Measurements from ENCODE around the gene CAMK2N1.

GRCh38 chr1:20497506-20497905 lies 11.5 kb upstream of the CAMK2N1 start:
- TF ChIP-seq GATA3 (IDR thresholded peaks at IDR 0.05; ENCODE audit: low read depth, low read length): no peak
- no peak for TF ChIP-seq GATA2 (IDR thresholded peaks at IDR 0.05; ENCODE audit: low read depth, low read length)
